Measurements from ENCODE around the gene KLHL29.

- TF ChIP-seq POLR2AphosphoS5 (IDR thresholded peaks at IDR 0.05) = no peak
- no peak for TF ChIP-seq POLR2A (IDR thresholded peaks at IDR 0.05)
- TF ChIP-seq CTCF (IDR thresholded peaks at IDR 0.05 in 8 of 11, conservative IDR thresholded peaks at IDR 0.05 in 3 of 11) = no peak
These were observed 218.6 kb downstream of the KLHL29 start for GRCh38 chr2:23603581-23603980.
